Measurements from ENCODE around the gene SDK2.
A peak's percentile ranks its signal among the peaks of the same experiment; 100 is the strongest.
"Not testable (repeated sequence)": the region's sequence is repeated elsewhere in the genome, so short reads cannot be mapped to it uniquely, and the experiment has no call there.

Gene SDK2

GRCh38 chr17:73490851-73491250, 153.4 kb downstream of the SDK2 start:
- DNase-seq, result no peak

GRCh38 chr17:73489991-73490390, 154.3 kb downstream of the SDK2 start:
- no peak for DNase-seq

GRCh38 chr17:73489333-73489732, 154.9 kb downstream of the SDK2 start:
- no peak for DNase-seq

GRCh38 chr17:73485130-73485529, 159.1 kb downstream of the SDK2 start:
- no peak for DNase-seq

GRCh38 chr17:73482894-73483293, 161.4 kb downstream of the SDK2 start:
- DNase-seq, result no peak

GRCh38 chr17:73482251-73482716, 162.0 kb downstream of the SDK2 start:
- no peak for DNase-seq

GRCh38 chr17:73481676-73482075, 162.6 kb downstream of the SDK2 start:
- DNase-seq, result no peak

- peak in 12 of 56 donors; percentile 6 to 54 (median 17) for DNase-seq
Observed at GRCh38 chr17:73480740-73481139, 163.5 kb downstream of the SDK2 start.

- DNase-seq, result no peak
Observed at GRCh38 chr17:73478768-73479424, 165.3 kb downstream of the SDK2 start.

GRCh38 chr17:73478334-73478733, 165.9 kb downstream of the SDK2 start:
- DNase-seq, result no peak

GRCh38 chr17:73476890-73477350, 167.3 kb downstream of the SDK2 start:
- peak in 16 of 56 donors; percentile 2 to 62 (median 23) for DNase-seq

GRCh38 chr17:73474370-73474988, 169.8 kb downstream of the SDK2 start:
- peak in 6 of 56 donors; percentile 2 to 68 (median 32) for DNase-seq

GRCh38 chr17:73472715-73473114, 171.5 kb downstream of the SDK2 start:
- not testable (repeated sequence) for DNase-seq

- DNase-seq, result no peak
Observed at GRCh38 chr17:73471924-73472323, 172.3 kb downstream of the SDK2 start.

- DNase-seq, result no peak
Observed at GRCh38 chr17:73470316-73470826, 173.9 kb downstream of the SDK2 start.

- DNase-seq, result no peak
Observed at GRCh38 chr17:73469311-73469710, 174.9 kb downstream of the SDK2 start.

- DNase-seq, result no peak
Observed at GRCh38 chr17:73468221-73468620, 176.0 kb downstream of the SDK2 start.

GRCh38 chr17:73467651-73468050, 176.6 kb downstream of the SDK2 start:
- DNase-seq, result no peak

GRCh38 chr17:73466704-73467433, 177.4 kb downstream of the SDK2 start:
- no peak for DNase-seq

GRCh38 chr17:73465953-73466230, 178.4 kb downstream of the SDK2 start:
- DNase-seq, result no peak

GRCh38 chr17:73465130-73465952, 178.9 kb downstream of the SDK2 start:
- no peak for DNase-seq
